Activated CD4-positive, alpha-beta T cell treated with anti-CD3 and anti-CD28 coated beads, Interleukin-2, amount 50 U/mL, for 48 hours (primary cell): ENCODE measurements around the gene PDIA6.
A peak's percentile ranks its signal among the peaks of the same experiment; 100 is the strongest.
"Not testable (repeated sequence)": the region's sequence is repeated elsewhere in the genome, so short reads cannot be mapped to it uniquely, and the experiment has no call there.

Experiments
- DNase-seq, 2 experiments: peaks; one replicate each; pipeline ENCODE4 v3.0.0-alpha.2; 2020

The PDIA6 gene

DNA sequence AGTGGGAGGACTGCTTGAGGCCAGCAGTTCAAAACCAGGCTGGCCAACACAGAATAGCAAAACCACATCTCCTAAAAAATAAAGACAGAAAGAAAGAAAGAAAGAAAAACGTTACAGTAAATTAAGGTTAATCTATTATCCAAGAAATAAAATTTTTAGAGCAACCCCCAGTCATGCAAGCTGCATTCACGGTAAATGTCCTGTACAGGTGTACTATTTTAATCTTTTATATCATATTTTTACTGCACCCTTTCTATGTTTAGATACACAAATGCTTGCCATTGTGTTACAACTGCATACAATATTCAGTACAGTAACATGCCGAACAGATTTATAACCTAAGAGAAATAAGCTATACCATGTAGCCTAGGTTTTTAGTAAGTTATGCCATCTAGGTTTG is 6.0 kb downstream of the PDIA6 start:
- no peak for DNase-seq

GRCh38 chr2:10805990-10806389 is 6.6 kb downstream of the PDIA6 start:
- not testable (repeated sequence) for DNase-seq

DNA sequence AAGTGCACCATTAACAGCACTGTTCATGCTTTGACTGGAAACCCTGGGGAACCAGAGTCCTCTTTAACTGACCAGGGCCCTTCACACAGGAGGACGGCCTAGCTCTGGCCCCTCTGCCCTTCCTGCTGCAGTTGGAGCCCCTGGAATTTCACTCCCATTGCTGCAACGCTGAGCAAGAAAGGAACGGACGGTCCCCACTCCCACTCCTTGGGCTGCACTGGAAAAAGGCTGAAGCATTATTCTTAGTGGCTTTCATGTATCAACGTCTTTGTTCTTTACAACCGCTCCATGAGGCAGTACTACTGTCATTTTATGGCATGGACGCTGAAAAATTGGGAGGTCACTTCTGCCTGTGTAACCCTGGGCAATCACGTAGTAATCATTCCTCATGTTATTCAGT is 9.9 kb downstream of the PDIA6 start:
- DNase-seq = no peak

- DNase-seq = no peak
Observed at GRCh38 chr2:10800163-10800562, 12.4 kb downstream of the PDIA6 start.

GRCh38 chr2:10798783-10799182 is 13.8 kb downstream of the PDIA6 start:
- no peak for DNase-seq

- DNase-seq = no peak
Observed at GRCh38 chr2:10796703-10797102, 15.9 kb downstream of the PDIA6 start.

DNA sequence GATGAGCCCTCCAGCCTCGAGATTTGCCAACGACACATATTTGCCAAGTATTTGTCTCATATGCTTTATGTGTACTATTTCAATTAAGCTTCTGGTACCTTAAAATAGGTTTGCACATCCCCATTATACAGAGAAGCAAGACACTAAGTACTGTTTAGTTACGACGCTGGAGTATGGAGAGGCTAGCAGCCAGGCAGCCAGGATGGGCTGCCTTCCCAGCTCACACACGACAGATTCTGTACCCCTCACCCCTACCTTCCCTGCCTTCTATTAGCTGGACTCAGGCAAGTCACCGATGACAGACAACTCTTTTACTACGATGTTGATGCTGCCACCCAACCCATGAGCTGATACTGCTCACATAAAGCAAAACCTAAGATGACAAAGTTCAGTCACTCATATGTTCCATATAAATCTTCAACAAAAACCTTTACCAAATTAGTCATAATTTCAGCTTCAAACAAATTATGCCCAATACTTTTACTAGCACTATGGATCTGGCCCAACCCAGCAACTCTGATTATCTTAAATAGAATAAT is 17.0 kb downstream of the PDIA6 start:
- DNase-seq = no peak

DNA sequence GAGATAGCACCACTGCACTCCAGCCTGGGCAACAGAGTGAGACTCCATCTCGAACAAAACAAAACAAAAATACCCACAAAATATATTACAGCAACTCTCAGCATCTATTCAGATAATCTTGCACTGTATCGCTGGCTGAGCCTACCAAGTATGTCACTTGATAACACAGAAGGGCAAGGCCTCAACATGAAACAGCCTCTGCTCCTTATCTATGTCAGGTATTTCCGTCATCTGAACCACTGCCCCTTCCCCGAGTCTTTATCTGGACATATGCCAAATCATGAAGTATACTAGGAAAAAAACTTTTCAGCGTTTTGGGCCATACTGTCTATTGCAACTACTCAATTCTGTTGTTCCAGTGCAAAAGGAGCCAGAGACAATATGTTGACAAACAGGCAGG is 17.7 kb downstream of the PDIA6 start:
- DNase-seq = no peak

DNA sequence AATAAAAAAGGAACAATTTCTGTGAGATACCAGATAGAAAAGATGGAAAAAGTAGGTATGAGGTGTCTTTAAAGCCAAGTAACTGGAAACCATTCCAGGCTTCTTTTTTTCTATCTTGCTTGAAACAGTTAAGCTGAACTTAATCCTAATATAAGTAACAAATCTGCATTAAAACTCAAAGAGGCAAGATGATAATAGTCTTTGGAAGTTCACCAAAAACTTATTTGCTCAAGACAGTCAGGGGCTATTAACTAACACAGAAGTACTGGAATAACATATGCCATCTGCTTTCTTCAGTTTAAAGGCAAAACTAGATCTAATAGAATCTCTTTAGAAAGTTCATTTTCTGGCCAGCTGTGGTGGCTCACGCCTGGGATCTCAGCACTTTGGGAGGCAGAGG is 18.8 kb downstream of the PDIA6 start:
- DNase-seq = no peak

GRCh38 chr2:10792660-10793400 is 19.8 kb downstream of the PDIA6 start:
- no peak for DNase-seq

- no peak for DNase-seq
Observed at GRCh38 chr2:10792001-10792634, 20.5 kb downstream of the PDIA6 start.

- peak; percentile 19 to 41 for DNase-seq
Observed at GRCh38 chr2:10790228-10790973, 22.2 kb downstream of the PDIA6 start.

DNA sequence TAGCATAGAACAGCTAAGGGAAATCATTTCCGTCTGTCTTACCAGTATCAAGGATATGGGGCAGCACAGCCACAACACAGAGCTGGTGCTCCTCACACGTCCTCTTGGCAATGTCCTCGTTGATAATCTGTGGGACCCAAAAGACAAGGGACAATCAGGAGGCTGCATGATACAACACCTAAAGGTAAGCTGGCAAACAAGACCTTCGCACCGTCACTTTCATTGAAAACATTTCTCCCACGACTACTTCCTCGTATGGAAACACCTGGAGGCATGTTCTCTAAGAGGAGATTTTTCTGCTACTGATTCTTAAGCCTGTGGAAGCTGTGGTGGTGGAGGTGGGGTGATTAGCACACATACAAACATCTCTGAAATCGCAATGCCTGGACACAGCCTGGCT is 23.7 kb downstream of the PDIA6 start:
- no peak for DNase-seq

DNA sequence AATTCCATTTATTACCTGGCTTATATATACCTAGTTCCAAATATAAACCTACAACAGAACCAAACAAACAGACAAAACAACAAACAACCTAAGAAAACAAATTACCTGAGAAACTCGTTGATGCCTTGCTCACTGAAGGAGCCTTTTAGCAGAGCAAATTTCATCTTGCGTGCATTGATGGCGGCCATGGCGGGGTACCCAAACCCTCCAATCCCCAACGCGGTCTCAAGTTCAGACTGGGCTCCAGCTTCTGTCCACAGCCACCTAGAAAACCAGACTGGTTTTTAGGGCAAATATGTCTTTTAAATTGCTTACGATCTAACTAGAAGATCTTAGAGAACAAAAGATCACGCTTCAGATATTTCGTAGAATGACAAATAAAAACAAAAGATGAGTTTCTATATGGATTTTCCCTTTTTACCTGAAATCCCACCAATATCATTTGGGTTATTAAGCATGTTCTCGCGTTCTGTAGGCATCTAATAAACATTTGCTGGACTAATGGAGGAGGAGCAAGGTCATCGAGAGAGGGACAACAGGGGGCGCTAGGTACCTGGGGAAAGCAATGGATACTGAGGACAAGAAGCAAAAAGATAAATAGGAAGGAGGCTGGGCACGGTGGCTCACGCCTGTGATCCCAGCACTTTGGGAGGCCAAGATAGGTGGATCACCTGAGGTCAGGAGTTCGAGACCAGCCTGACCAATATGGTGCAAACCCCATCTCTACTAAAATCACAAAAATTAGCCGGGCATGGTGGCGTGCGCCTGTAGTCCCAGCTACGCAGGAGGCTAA is 25.2 kb downstream of the PDIA6 start:
- DNase-seq = peak; percentile 52 to 59

- DNase-seq = no peak
Observed at GRCh38 chr2:10786240-10786982, 26.2 kb downstream of the PDIA6 start.

GRCh38 chr2:10785260-10785659 is 27.3 kb downstream of the PDIA6 start:
- DNase-seq = no peak

DNA sequence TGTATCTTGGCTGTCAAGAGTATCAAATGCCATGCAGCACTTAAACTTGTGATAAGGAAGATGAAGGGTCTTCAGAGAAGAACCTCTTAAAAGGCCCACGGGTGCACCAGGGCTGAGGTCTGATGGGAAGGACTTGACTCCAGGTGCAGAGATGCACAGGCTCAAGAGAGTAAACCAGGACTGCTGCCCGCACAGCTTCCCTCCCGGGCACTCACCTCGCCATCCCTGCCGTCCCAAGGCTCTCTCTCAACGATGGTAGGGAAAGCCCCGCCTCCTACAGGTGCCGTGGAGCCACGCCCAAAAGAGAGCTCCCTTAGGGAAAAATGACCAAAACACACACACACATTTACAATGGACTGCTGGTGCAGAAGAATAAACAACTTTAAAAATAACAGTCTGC is 27.9 kb downstream of the PDIA6 start:
- no peak for DNase-seq

DNA sequence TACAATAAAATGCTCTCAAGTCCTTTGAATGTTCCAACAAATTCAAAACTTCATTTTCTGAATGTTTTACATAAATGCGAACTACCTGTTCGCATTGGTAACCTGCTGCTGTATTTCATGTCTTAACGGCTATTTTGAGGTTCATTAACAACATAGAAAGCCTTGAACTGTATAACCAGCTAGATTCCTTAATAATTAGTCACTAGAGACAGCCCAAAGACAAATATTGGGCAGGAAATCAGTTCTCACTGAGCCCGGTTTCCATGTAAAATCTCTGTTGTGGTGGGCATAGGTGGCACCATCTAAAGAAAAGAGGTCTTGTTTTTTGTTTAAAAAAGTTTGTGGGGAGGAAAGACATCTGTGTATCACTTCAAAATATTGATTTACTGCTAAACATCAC is 29.2 kb downstream of the PDIA6 start:
- no peak for DNase-seq

DNA sequence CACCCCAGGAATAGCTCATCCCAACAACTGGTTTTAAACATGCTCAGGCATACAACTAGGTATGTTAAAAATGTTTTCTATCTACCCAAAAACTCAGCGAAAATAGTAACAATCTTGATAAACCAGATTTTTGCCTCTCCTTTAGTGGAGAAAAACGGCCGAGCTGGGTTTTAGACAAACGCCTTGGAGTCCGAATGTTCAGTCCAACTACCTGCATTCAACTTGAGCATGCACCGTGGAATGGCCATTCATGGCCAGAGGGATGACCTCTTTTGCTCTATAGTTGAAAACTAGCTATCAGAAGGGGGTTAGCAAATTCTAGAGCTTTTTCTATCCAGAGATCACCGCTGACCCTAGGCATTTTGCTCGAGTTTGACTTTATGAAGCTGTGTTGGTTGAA is 30.8 kb downstream of the PDIA6 start:
- no peak for DNase-seq

DNA sequence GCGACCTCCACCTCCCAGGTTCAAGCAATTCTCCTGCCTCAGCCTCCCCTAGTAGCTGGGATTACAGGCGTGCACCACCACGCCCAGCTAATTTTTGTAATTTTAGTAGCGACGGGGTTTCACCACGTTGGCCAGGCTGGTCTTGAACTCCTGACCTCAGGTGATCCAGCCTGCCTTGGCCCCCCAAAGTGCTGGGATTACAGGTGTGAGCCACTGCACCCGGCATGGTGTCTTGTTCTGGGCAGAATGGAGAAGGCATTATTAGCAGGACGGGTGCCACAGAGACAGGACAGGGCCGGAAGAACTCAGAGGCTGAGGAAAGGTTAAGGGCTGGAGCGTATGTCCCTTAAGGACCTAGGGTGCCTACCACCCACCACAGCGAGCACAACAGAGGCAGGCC is 31.8 kb downstream of the PDIA6 start:
- DNase-seq = not testable (repeated sequence)

DNA sequence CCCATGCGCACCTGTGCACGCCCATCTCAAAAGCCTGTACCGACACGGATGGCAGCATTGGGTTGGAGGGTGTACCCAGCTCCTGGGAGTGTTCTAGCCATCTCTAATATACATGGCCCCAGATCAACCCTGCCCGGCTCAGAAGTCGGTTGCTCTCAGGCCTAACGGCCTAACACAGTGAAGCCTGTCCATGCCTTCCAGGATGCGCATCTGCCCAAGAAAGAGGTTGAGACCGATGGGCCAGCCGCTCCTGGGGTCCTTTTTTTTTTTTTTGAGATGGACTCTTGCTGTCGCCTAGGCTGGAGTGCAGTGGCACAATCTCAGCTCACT is 32.1 kb downstream of the PDIA6 start:
- no peak for DNase-seq

DNA sequence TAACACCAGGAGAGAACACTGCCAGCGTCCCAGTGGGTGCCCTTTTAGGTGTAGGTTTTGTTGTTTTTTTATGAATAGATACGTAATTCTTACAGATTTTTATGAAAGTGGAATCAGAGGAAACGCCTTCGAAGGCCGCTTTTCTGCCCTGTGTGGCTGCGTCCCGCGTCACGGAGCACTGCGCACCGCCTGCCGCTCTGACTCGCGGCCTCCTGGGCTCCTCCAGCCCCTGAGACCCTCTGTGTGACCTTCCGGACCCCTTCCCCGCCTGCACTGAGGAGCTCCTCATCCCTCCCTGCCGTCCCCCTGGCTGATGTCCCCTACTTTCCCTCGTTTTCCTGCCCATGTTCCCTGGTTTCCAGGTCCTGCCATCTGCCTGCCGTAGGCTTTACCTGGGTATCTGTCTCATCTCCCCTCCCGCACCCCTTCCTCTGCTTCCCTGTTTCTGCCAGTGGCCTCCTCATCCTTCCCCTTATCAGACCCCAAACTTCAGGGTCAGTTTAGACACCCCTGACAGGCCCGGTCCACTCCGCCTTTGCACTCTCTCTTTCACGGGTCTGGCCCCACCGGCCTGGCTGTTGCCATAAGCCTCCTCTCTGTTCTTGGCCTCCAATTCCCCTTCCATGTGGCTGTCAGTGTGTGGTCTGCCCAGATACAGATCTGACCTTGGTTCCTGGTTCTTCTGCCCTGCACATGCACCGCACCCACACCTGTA is 32.7 kb downstream of the PDIA6 start:
- DNase-seq = no peak
